CD4-positive, alpha-beta T cell (primary cell): ENCODE data around the gene ACTN4. TPM values are rescaled to one million over a fixed set of nuclear protein-coding genes. Genes with fewer than 3 reads are reported as not detected.

ENCODE experiments used
- ATAC-seq: fragments of 200-7000 bp; cut with Tn5 transposase; one replicate; pipeline ENCODE4 v1.10.0; 2022; ENCODE audit warnings: mild to moderate bottlenecking; ENCODE audit not compliant: poor library complexity
- CTCF ChIA-PET: fragments of 350-600 bp; sonication (Branson Sonifier 250); formaldehyde crosslinking; loops from one replicate; lab custom pipeline; 2021; ENCODE audit warnings: antibody characterized with exemption, inconsistent platforms; lab: Charles Lee
- POLR2A ChIA-PET: fragments of 350-600 bp; sonication (Branson Sonifier 250); formaldehyde crosslinking; loops from one replicate; lab custom pipeline; 2021; ENCODE audit warnings: antibody characterized with exemption, inconsistent platforms; lab: Charles Lee
- DNase-seq, 14 experiments: peaks; one replicate each; pipeline ENCODE4 v3.0.0-alpha.2; 2013 to 2020; ENCODE audit warnings: mixed read lengths in 2 of 14
- H3K27ac ChIP-seq, 2 donors: one replicate each; pipeline versions ENCODE4 v1.5.1 to v1.7.0; 2013; ENCODE audit warnings: low read length in 2 of 2, low read depth in 1 of 2, mild to moderate bottlenecking in 1 of 2
- H3K27me3 ChIP-seq, 2 experiments: 1 replicate in 1 of 2; 2 replicates in 1 of 2; pipeline versions ENCODE4 v1.6.1 to v1.7.0; 2013; ENCODE audit warnings: low read length in 2 of 2, control low read depth in 1 of 2, mild to moderate bottlenecking in 1 of 2, moderate library complexity in 1 of 2; ENCODE audit not compliant: insufficient read depth in 2 of 2, control insufficient read depth in 1 of 2
- H3K36me3 ChIP-seq: one replicate; pipeline ENCODE4 v1.6.1; 2013; ENCODE audit warnings: low read length, control low read depth; ENCODE audit not compliant: insufficient read depth
- H3K4me1 ChIP-seq: one replicate; pipeline ENCODE4 v1.6.1; 2013; ENCODE audit warnings: low read length, control low read depth; ENCODE audit not compliant: insufficient read depth
- H3K4me3 ChIP-seq: one replicate; pipeline ENCODE4 v1.5.1; 2013; ENCODE audit warnings: mild to moderate bottlenecking, low read length, moderate library complexity
- H3K9me3 ChIP-seq, 2 experiments: 1 replicate in 1 of 2; 2 replicates in 1 of 2; pipeline versions ENCODE4 v1.6.1 to v1.7.0; 2013; ENCODE audit warnings: low read length in 2 of 2, mild to moderate bottlenecking in 2 of 2, control low read depth in 1 of 2, moderate library complexity in 1 of 2; ENCODE audit not compliant: control insufficient read depth in 1 of 2, insufficient read depth in 1 of 2
- H3K27ac Mint-ChIP-seq: one replicate; pipeline ENCODE4 v1.8.0; 2020; ENCODE audit warnings: mixed read lengths
- H3K27me3 Mint-ChIP-seq: one replicate; pipeline ENCODE4 v1.8.0; 2021; ENCODE audit warnings: mixed read lengths
- H3K36me3 Mint-ChIP-seq: one replicate; pipeline ENCODE4 v1.8.0; 2021; ENCODE audit warnings: low read depth, mixed read lengths
- H3K4me1 Mint-ChIP-seq: one replicate; pipeline ENCODE4 v1.8.0; 2021; ENCODE audit warnings: low read depth, mixed read lengths
- H3K4me3 Mint-ChIP-seq: one replicate; pipeline ENCODE4 v1.8.0; 2020; ENCODE audit warnings: mild to moderate bottlenecking, mixed read lengths
- H3K9me3 Mint-ChIP-seq: one replicate; pipeline ENCODE4 v1.8.0; 2020; ENCODE audit warnings: mixed read lengths
- intact Hi-C, 2 experiments: fragments of 100-400 bp; cut with DNase I in 1 of 2; cut with micrococcal nuclease in 1 of 2; formaldehyde crosslinking; loops; one replicate each; pipeline versions ENCODE4 v1.15.1 to v1.9.0; 2023 to 2025; cut with DNase I, micrococcal nuclease
- total RNA-seq, 174 experiments: library from RNA in 2 of 174; stranded (reverse) in 2 of 174; gene quantifications; one replicate each; pipeline ENCODE4 v1.2.3 and lab custom pipeline; 2021 to 2026
- TF ChIP-seq, protein P1 (sequence below): fragments of 200-600 bp; IDR thresholded peaks from one replicate; pipeline ENCODE4 v1.8.0; 2022; ENCODE audit warnings: antibody characterized with exemption, mild to moderate bottlenecking

ACTN4 gene
- total RNA-seq, 2 experiments from 2014 or later: 70.3 to 84.0 TPM

DNA sequence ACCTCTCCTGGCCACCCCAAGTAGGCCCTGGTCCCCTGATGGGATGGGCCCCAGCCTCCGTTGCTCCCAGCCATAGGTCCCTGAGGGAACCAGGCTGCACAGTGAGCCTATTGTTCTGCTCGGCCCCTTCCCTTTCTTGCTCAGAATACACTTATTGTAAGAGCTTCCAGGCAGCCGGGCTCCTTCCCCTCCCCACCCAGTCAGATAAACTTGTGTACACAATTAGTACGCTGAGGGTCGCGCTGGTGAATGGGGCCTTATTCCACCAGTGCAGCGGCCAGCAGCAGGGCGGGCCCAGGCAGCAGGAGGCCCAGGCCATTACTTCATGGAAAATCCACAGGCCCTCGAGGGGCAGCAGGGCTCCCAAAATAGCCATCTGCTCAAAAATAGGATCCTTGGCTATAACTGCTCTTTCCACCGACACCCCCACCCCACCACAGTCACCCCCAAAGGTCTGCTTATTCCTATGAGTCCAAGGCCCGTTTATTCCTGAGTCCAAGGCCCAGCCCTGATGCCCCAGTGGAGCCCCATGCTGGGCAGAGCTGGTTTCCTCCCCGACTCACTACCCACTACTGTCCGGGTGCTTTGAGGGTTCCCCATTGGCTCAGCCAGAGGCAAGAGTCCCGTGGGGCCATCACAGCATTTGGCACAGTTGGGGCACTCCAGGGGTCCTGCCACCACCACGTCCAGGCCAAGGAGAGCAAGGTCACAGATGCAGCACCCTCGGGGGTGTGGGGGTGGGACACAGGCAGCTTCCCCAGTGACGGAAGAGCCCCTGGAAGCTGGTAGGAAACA is 74.7 kb downstream of the ACTN4 start:
- Histone ChIP-seq H3K36me3 (peaks cover 72% of the 10 kb centered on the region), H3K9me3 (no peaks in the 10 kb centered on the region), H3K4me1 (peaks cover 13% of the 10 kb centered on the region), H3K27ac (no peak overlapping the region), H3K27me3 (no peaks in the 10 kb centered on the region), H3K4me3 (no peak overlapping the region)
- ATAC-seq (no peak), DNase-seq (no peak)
- H3K4me1 Mint-ChIP-seq: no peaks in the 10 kb centered on the region
- ChIA-PET POLR2A (interaction anchor here (1.3 kb wide), 1 partner anchor 11 kb away, joined by 3 read pairs; no protein-coding TSS in a partner anchor), CTCF (no interaction called here)
- H3K9me3 Mint-ChIP-seq: no peaks in the 10 kb centered on the region
- peaks cover 32% of the 10 kb centered on the region for H3K36me3 Mint-ChIP-seq
- H3K27me3 Mint-ChIP-seq: no peaks in the 10 kb centered on the region
- intact Hi-C loops: no loop called here
- H3K27ac Mint-ChIP-seq: no peak overlapping the region
- TF ChIP-seq, protein P1, sequence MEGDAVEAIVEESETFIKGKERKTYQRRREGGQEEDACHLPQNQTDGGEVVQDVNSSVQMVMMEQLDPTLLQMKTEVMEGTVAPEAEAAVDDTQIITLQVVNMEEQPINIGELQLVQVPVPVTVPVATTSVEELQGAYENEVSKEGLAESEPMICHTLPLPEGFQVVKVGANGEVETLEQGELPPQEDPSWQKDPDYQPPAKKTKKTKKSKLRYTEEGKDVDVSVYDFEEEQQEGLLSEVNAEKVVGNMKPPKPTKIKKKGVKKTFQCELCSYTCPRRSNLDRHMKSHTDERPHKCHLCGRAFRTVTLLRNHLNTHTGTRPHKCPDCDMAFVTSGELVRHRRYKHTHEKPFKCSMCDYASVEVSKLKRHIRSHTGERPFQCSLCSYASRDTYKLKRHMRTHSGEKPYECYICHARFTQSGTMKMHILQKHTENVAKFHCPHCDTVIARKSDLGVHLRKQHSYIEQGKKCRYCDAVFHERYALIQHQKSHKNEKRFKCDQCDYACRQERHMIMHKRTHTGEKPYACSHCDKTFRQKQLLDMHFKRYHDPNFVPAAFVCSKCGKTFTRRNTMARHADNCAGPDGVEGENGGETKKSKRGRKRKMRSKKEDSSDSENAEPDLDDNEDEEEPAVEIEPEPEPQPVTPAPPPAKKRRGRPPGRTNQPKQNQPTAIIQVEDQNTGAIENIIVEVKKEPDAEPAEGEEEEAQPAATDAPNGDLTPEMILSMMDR: no peak
- H3K4me3 Mint-ChIP-seq: no peak overlapping the region

GRCh38 chr19:38722947-38723605 is 75.6 kb downstream of the ACTN4 start:
- H3K4me3 ChIP-seq: no peak overlapping the region
- H3K9me3 ChIP-seq: no peaks in the 10 kb centered on the region
- no peak overlapping the region for H3K4me3 Mint-ChIP-seq
- H3K27ac ChIP-seq: no peak overlapping the region
- intact Hi-C loops: no loop called here
- CTCF ChIA-PET: interaction anchor here (0.9 kb wide), 1 partner anchor 37 kb away, joined by 4 read pairs; no protein-coding TSS in a partner anchor
- TF ChIP-seq, protein P1: no peak
- H3K4me1 Mint-ChIP-seq: no peaks in the 10 kb centered on the region
- H3K27me3 ChIP-seq: no peaks in the 10 kb centered on the region
- ATAC-seq: no peak
- H3K4me1 ChIP-seq: peaks cover 13% of the 10 kb centered on the region
- no peak for DNase-seq
- no peak overlapping the region for H3K27ac Mint-ChIP-seq
- peaks cover 73% of the 10 kb centered on the region for H3K36me3 ChIP-seq
- peaks cover 39% of the 10 kb centered on the region for H3K36me3 Mint-ChIP-seq
- POLR2A ChIA-PET: interaction anchor here (1.3 kb wide), 1 partner anchor 10 kb away, joined by 3 read pairs; no protein-coding TSS in a partner anchor
- no peaks in the 10 kb centered on the region for H3K9me3 Mint-ChIP-seq
- H3K27me3 Mint-ChIP-seq: no peaks in the 10 kb centered on the region

DNA sequence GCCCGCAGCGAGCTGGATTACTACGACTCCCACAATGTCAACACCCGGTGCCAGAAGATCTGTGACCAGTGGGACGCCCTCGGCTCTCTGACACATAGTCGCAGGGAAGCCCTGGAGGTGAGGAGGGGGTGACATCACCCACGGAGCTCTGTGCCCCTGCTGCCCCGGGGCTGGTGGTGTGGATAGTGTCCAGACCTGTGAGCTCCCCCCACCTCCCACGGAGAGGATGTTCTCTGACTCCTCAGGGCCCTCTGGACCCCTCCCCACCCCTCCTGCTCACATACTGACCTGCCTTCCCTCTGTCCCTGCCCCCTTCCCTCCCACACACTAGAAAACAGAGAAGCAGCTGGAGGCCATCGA is 76.1 kb downstream of the ACTN4 start:
- H3K36me3 ChIP-seq: peaks cover 77% of the 10 kb centered on the region
- no peak overlapping the region for H3K27ac Mint-ChIP-seq
- no peaks in the 10 kb centered on the region for H3K9me3 Mint-ChIP-seq
- no peaks in the 10 kb centered on the region for H3K4me1 Mint-ChIP-seq
- TF ChIP-seq, protein P1: no peak
- no peak overlapping the region for H3K4me3 ChIP-seq
- no peaks in the 10 kb centered on the region for H3K27me3 ChIP-seq
- H3K9me3 ChIP-seq: no peaks in the 10 kb centered on the region
- POLR2A ChIA-PET: interaction anchor here (1.3 kb wide), 1 partner anchor 10 kb away, joined by 3 read pairs; no protein-coding TSS in a partner anchor
- no peak overlapping the region for H3K4me3 Mint-ChIP-seq
- peaks cover 40% of the 10 kb centered on the region for H3K36me3 Mint-ChIP-seq
- H3K4me1 ChIP-seq: peaks cover 13% of the 10 kb centered on the region
- no peaks in the 10 kb centered on the region for H3K27me3 Mint-ChIP-seq
- DNase-seq (no peak), ATAC-seq (no peak)
- CTCF ChIA-PET: interaction anchor here (0.9 kb wide), 1 partner anchor 37 kb away, joined by 4 read pairs; no protein-coding TSS in a partner anchor
- no peak overlapping the region for H3K27ac ChIP-seq
- intact Hi-C loops: no loop called here
